ENCODE results near the gene KIAA2012. TPM values are rescaled to one million over a fixed set of nuclear protein-coding genes. Genes with fewer than 3 reads are reported as not detected.

KIAA2012 gene
- total and polyA plus RNA-seq, 2 of the 8 experiments (the other 6 are each of a cell fraction or from before 2014, with no cell fraction given): not detected

- no peak overlapping the region for H4K91ac ChIP-seq (replicated peaks; ENCODE audit: insufficient read length, low read length)
- H4K8ac ChIP-seq (ENCODE audit: extremely low read depth, insufficient read depth, low read length): no peak overlapping the region
- no peaks in the 10 kb centered on the region for H3K9me3 ChIP-seq (ENCODE audit: insufficient read depth in 2 of 2, low read depth in 1 of 2, low read length in 1 of 2)
- no peak for DNase-seq (ENCODE audit: low read depth in 1 of 2, low spot score in 2 of 2)
- H2BK5ac ChIP-seq (ENCODE audit: low read depth, low read length): no peak overlapping the region
- H3K9ac ChIP-seq (replicated peaks in 1 of 4; ENCODE audit: extremely low read depth in 1 of 4, low read depth in 3 of 4, low read length in 3 of 4): no peak overlapping the region
- H3K23me2 ChIP-seq (ENCODE audit: low read depth, low read length): no peaks in the 10 kb centered on the region
- POLR2A ChIA-PET (ENCODE audit: partially characterized antibody): no interaction called here
- no peak overlapping the region for H3K4ac ChIP-seq (replicated peaks; ENCODE audit: insufficient read length, low read depth, low read length)
- no peak overlapping the region for H3K4me2 ChIP-seq (ENCODE audit: insufficient read depth in 1 of 2, low read depth in 2 of 2, low read length in 2 of 2)
- 85% methylated on average over 1 of the region's 1 CpG; no CpG with 5 or more reads in 1 of the 2 experiments for WGBS, 2 experiments (ENCODE audit: extremely low coverage in 1 of 2, insufficient coverage in 1 of 2, insufficient read length in 1 of 2, insufficient replicate concordance in 2 of 2, low coverage in 1 of 2, low lambda C conversion rate in 2 of 2, missing lambda C conversion rate in 1 of 2)
- no peak overlapping the region for H3K4me3 ChIP-seq (ENCODE audit: extremely low read depth in 1 of 4, insufficient read depth in 2 of 4, low read depth in 3 of 4, low read length in 4 of 4)
- H2AK5ac ChIP-seq (ENCODE audit: low read depth, low read length): no peak overlapping the region
- no peak for TF ChIP-seq KDM1A (IDR thresholded peaks at IDR 0.05; ENCODE audit: borderline replicate concordance, low read length)
- TF ChIP-seq SP2 (IDR thresholded peaks at IDR 0.05; ENCODE audit: low read length): no peak
- no peak for TF ChIP-seq SAP30 (IDR thresholded peaks at IDR 0.05; ENCODE audit: insufficient read depth, insufficient replicate concordance, low read length)
- H2AFZ ChIP-seq (ENCODE audit: low read length): no peak overlapping the region
- no peak overlapping the region for H4K5ac ChIP-seq (ENCODE audit: insufficient read length, low read depth, low read length)
- H3K18ac ChIP-seq (ENCODE audit: extremely low read depth, low read length): no peak overlapping the region
- H3K79me1 ChIP-seq (ENCODE audit: low read depth, low read length): no peaks in the 10 kb centered on the region
- H4K20me1 ChIP-seq (replicated peaks in 1 of 2; ENCODE audit: control insufficient read depth in 1 of 2, insufficient read depth in 2 of 2, low read length in 2 of 2): no peaks in the 10 kb centered on the region
- no peaks in the 10 kb centered on the region for H3K36me3 ChIP-seq (ENCODE audit: control insufficient read depth in 2 of 4, insufficient read depth in 4 of 4, low read length in 3 of 4)
- H2BK12ac ChIP-seq (ENCODE audit: low read depth, low read length): no peak overlapping the region
- peaks cover 0 to 11% (median 4%) of the 10 kb centered on the region in 4 experiments; a peak in 5 of 7 replicates for H3K4me1 ChIP-seq (replicated peaks in 1 of 4; ENCODE audit: control insufficient read depth in 3 of 4, insufficient read depth in 4 of 4, low read length in 3 of 4)
- no peak overlapping the region for H2BK20ac ChIP-seq (ENCODE audit: low read length)
- no peak for FAIRE-seq
- H3K79me2 ChIP-seq (ENCODE audit: control insufficient read depth in 1 of 2, insufficient read depth in 2 of 2, low read length in 2 of 2): no peaks in the 10 kb centered on the region
- no peak overlapping the region for H3K27ac ChIP-seq (ENCODE audit: low read depth, low read length)
- H3K14ac ChIP-seq (ENCODE audit: insufficient read length): no peak overlapping the region
- no peak overlapping the region for H2BK120ac ChIP-seq (replicated peaks; ENCODE audit: low read depth, low read length)
- H3K27me3 ChIP-seq (replicated peaks in 1 of 4; ENCODE audit: control insufficient read depth in 3 of 4, extremely low read depth in 1 of 4, insufficient read depth in 3 of 4, low read length in 3 of 4): no peaks in the 10 kb centered on the region
- no peak overlapping the region for H3K56ac ChIP-seq (replicated peaks; ENCODE audit: insufficient read length, low read depth, low read length)
- CTCF ChIA-PET (ENCODE audit: partially characterized antibody): interaction anchor here (1.1 to 1.7 kb wide), 4 partner anchors 11 to 38 kb away, joined by 4 to 6 read pairs (median 4); no protein-coding TSS in a partner anchor
- H2BK15ac ChIP-seq (ENCODE audit: low read length): no peak overlapping the region
- H3K23ac ChIP-seq (ENCODE audit: insufficient read length): no peak overlapping the region
Measured at GRCh38 chr2:202114291-202114690, 41.2 kb downstream of the KIAA2012 start.

All from H1 (cell line).